ENCODE data around the gene PLPP1.
A peak's percentile ranks its signal among the peaks of the same experiment; 100 is the strongest.

Gene PLPP1

GRCh38 chr5:55534436-55535198 lies at the start of gene PLPP1:
Gene PLPP1, minus strand, starts transcription at chr5:55534964. Its CDS starts 335 bp downstream, at chr5:55534629.
- peak; percentile 65 to 69 for DNase-seq (ENCODE audit: low read depth in 2 of 2)

DNA sequence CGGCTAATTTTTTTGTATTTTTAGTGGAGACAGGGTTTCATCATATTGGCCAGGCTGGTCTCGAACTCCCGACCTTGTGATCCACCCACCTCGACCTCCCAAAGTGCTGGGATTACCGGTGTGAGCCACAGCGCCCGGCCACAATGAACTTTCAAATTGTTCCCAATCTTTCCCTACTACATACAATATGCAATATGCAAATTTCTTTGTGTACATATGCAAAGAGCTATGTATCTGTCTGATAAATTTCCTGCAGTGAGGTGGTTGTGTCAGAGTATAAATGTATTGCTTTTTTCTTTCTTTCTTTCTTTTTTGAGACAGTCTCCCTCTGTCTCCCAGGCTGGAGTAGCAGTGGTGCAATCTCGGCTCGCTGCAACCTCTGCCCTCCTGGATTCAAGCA lies 48.8 kb upstream of the PLPP1 start:
- no peak for DNase-seq (ENCODE audit: low read depth in 2 of 2)

- DNase-seq (ENCODE audit: low read depth in 2 of 2) = no peak
These were observed 47.5 kb upstream of the PLPP1 start for GRCh38 chr5:55582256-55582655.

DNA sequence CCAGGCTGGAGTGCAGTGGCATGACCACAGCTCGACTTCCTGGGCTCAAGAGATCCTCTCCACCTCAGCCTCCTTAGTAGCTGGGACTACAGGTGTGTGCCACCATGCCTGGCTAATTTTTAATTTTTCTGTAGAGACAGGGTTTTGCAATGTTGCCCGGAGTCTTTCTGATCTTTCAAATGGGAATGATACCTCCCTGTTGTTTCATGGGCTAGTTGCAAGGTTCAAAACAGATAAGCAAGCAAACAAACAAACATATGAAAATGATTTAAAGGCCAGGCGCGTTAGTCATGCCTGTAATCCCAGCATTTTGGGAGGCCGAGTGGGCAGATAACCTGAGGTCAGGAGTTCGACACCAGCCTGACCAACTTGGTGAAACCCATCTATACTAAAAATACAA lies 45.3 kb upstream of the PLPP1 start:
- DNase-seq (ENCODE audit: low read depth in 2 of 2) = no peak

- no peak for DNase-seq (ENCODE audit: low read depth in 2 of 2)
These were observed 44.0 kb upstream of the PLPP1 start for GRCh38 chr5:55578771-55579170.

DNA sequence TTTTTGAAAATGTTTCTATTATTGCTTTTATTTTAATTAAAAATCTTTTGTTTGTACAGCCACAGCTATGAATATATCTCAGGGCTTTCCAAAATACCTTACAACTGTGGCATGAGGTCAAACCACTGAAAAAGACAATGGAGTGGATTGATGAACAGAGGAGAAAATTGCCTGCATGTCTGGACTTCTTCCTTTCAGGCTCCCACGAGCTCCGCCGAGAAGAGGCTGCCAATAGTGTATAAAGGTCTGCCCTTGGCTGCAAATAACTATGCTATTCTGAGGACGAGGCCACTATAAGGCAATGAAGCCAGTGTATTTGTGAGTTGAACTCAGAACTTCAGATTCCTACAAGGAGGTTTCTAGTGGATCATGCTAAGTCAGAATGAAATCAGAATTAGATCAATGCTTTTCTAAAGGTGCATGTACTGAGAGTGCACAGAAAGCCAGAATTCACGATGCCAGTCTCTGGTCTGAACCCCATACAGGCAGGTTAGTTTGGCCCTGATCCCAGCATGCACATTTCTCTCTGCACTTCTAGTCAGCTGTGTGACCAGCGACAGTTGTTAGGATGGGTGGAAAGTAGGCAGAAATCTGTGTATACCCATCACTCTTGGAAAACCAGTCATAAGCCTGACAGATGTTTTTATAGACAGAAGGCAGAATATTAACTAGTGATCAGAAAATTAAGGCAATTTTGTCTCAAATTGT lies 42.7 kb upstream of the PLPP1 start:
- no peak for DNase-seq (ENCODE audit: low read depth in 2 of 2)

- no peak for DNase-seq (ENCODE audit: low read depth in 2 of 2)
These were observed 41.9 kb upstream of the PLPP1 start for GRCh38 chr5:55576661-55577060.

DNA sequence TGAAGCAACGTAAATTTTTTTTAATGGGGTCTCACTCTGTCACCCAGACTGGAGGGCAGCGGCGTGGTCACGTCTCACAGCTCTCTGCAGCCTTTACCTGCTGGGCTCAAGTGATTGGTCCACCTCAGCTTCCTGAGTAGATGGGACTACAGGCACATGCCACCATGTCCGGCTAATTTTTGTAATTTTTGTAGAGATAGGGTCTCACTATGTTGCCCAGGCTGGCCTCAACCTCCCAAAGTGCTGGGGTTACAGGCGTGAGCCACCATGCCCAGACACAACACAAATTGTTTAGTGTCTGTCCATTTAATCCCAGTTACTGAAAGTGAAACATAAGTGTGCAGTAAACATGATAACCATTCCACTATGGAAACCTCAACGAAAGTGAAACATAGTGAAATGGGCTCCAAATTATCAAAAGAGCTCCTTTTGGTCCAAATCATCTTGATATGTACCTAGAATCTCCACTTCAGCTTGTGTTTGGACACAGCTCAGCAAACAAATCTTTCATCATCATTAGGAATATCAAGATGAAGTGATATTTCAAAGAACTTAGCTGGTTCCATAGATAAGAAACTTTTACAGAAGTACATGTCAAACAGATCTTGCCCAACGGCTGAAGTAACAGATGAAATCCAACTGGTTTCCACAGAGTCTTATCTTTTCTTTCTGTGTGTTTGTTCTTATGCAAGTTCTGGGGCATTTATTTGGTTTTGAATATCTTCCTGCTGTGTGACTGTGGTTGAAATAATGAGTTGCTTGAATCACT lies 41.2 kb upstream of the PLPP1 start:
- no peak for DNase-seq (ENCODE audit: low read depth in 2 of 2)

- no peak for DNase-seq (ENCODE audit: low read depth in 2 of 2)
These were observed 37.8 kb upstream of the PLPP1 start for GRCh38 chr5:55572600-55572999.

DNA sequence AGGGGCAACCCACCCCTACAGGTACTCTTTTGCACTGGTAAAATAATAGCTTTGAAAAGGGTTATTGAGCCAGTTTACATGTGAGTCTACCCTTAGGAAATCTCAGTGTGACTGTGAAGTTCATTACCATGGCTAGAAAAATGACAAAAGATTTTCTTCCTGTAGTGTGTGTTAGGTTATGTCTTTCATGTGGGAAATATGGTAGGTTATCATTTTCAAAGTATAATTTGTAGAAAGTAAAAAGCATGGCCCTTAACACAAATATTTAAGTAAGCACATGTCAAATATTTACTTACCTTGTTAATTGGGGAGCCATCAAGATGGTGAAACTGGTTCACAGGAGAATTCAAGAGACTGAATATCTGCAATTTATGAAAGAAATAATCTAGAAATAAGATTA lies 37.3 kb upstream of the PLPP1 start:
- DNase-seq (ENCODE audit: low read depth in 2 of 2) = no peak

DNA sequence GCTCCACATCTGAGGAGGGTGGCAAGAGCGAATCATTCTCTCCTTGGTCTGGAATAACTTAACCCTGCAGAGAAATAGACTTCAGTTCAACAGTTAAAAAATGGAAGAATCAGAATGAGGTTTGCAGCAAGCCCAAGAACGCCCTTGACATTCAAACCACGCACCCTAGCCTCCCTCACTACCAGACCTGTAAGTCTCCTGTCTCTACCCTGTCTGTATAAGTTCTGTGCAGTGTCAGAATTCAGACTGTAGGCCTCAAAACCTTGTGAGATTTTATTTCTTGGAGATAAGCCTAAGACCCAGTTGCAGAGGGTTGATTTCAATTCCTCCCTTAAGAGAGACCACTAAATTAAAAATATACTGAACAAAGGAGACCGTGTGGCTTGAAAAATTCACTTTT lies 35.8 kb upstream of the PLPP1 start:
- DNase-seq (ENCODE audit: low read depth in 2 of 2) = no peak

- no peak for DNase-seq (ENCODE audit: low read depth in 2 of 2)
These were observed 35.3 kb upstream of the PLPP1 start for GRCh38 chr5:55570026-55570425.

GRCh38 chr5:55569513-55569865 lies 34.7 kb upstream of the PLPP1 start:
- DNase-seq (ENCODE audit: low read depth in 2 of 2) = no peak

GRCh38 chr5:55568654-55569512 lies 34.1 kb upstream of the PLPP1 start:
- DNase-seq (ENCODE audit: low read depth in 2 of 2) = no peak

DNA sequence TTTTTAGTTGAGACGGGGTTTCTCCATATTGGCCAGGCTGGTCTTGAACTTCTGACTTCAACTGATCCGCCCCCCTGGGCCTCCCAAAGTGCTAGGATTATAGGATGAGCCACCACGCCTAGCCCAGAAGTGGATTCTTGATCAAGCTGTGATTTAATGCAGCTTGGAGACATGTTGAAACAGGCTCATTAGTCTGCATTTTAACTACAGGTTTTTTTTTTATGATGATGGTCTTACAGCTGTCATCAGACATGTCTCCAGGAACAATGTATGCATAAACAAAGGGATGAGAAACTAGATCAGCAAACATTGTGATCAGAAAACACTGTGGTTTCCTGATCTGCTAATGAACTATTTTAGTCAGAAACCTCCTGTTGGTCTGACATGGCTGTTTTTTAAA lies 30.0 kb upstream of the PLPP1 start:
- DNase-seq (ENCODE audit: low read depth in 2 of 2) = no peak

- DNase-seq (ENCODE audit: low read depth in 2 of 2) = no peak
These were observed 23.7 kb upstream of the PLPP1 start for GRCh38 chr5:55558484-55558883.

- DNase-seq (ENCODE audit: low read depth in 2 of 2) = no peak
These were observed 22.4 kb upstream of the PLPP1 start for GRCh38 chr5:55557123-55557522.

GRCh38 chr5:55554585-55555202 lies 19.9 kb upstream of the PLPP1 start:
- DNase-seq (ENCODE audit: low read depth in 2 of 2) = no peak

DNA sequence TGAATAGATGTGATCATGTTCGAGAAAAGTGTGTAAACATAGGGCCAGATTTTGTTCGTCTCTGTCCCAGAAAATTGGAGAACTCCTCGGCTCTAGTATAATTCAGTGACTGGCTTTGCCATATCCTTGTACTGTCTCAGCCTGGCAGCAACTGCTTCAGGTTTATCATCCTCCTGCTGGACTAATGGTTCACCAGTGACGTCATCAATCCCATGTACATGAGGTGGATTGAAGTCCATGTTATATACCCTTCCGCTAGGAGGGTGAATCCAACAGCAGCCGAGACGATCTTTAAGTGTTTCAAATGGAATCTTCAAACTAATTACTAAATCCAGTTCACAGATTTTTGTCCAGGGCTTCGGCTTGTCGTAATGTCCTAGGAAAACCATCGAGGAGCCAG lies 17.1 kb upstream of the PLPP1 start:
- no peak for DNase-seq (ENCODE audit: low read depth in 2 of 2)

- no peak for DNase-seq (ENCODE audit: low read depth in 2 of 2)
These were observed 16.6 kb upstream of the PLPP1 start for GRCh38 chr5:55551358-55551757.

DNA sequence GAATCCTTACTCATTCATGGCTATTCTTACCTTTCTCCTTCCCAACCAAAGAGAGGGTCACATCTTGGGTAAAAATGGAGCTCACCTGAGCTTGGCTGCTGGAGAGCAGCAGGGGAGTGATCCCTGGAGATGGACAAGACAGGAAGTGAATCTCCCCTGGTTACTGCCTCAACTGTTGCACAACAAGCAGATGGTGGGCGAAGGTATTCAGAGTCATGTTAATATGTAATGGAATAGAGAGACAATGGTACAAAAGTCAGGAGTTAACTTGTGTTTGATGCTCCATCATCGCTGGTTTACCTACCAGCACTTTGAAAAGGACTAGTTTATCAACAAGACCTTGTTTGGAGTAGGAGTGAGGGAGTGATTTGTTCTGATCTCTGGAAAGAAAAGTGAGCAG lies 13.0 kb upstream of the PLPP1 start:
- DNase-seq (ENCODE audit: low read depth in 2 of 2) = no peak
